WI38 (cell line): ENCODE measurements around the gene COMT.
"Not testable (repeated sequence)": the region's sequence is repeated elsewhere in the genome, so short reads cannot be mapped to it uniquely, and the experiment has no call there.

Experiments
- H3K4me3 ChIP-seq: 2 replicates; pipeline ENCODE4 v1.5.1; 2011; ENCODE audit warnings: low read depth, mild to moderate bottlenecking, control low read depth, low read length
- TF ChIP-seq, protein P1 (sequence below): IDR thresholded peaks from 2 replicates; pipeline ENCODE4 v1.5.1; 2012; ENCODE audit warnings: low read depth, mild to moderate bottlenecking, control low read depth, low read length

COMT gene

DNA sequence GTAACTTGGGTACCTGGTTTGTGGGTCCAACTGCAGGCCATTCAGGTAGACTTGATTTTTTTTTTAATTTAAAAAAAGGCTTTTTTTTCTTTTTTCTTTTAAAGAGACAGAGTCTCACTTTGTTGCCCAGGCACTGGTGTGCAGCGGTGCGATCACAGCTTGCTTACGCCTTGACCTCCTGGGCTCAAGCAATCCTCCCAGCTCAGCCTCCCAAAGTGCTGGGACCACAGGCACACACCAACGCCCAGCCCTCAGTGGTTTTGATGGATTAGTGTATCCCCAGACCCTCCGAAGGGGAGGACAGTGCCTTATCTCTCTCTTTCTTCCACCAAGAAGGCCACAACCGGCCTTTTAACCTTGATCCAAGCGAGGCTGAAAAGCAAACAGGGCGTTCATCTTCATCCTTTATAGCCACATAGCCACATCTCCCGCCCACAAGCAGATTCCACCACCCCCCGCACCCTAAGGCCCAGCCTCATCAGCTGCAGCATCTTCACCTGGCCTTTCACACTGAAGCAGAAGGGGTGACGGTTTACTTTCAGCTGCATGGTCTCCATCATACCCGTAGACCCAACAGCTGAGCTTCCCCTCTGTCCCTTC, 17.6 kb upstream of the COMT start:
- TF ChIP-seq, protein P1, sequence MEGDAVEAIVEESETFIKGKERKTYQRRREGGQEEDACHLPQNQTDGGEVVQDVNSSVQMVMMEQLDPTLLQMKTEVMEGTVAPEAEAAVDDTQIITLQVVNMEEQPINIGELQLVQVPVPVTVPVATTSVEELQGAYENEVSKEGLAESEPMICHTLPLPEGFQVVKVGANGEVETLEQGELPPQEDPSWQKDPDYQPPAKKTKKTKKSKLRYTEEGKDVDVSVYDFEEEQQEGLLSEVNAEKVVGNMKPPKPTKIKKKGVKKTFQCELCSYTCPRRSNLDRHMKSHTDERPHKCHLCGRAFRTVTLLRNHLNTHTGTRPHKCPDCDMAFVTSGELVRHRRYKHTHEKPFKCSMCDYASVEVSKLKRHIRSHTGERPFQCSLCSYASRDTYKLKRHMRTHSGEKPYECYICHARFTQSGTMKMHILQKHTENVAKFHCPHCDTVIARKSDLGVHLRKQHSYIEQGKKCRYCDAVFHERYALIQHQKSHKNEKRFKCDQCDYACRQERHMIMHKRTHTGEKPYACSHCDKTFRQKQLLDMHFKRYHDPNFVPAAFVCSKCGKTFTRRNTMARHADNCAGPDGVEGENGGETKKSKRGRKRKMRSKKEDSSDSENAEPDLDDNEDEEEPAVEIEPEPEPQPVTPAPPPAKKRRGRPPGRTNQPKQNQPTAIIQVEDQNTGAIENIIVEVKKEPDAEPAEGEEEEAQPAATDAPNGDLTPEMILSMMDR = no peak
- H3K4me3 ChIP-seq = no peak overlapping the region

DNA sequence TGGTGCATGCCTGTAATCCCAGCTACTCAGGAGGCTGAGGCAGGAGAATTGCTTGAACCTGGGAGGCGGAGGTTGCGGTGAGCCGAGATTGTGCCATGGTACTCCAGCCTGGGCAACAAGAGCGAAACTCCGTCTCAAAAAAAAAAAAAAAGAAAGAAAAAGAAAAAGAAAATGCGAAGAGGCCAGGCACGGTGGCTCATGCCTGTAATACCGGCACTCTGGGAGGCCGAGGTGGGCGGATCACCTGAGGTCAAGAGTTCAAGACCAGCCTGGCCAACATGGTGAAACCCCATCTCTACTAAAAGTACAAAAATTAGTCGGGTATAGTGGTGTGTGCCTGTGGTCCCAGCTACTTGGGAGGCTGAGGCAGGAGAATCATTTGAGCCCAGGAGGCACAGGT, 15.5 kb upstream of the COMT start:
- not testable (repeated sequence) for H3K4me3 ChIP-seq

DNA sequence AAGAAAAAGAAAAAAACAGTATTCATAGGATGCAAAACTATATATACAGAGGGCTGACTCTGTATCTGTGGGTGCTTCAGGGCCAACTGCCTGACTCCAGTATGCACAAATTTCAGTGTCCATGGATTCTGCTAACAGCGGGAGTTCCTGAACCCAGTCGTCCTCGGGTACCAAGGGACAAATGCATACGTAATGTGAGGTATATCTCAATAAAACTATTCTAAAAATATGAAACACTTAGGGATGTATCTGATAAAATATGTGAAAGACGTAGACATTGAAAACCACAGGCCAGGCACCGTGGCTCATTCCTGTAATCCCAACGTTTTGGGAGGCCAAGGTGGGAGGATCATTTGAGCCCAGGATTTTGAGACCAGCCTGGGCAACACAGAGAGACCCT, 13.9 kb upstream of the COMT start:
- TF ChIP-seq, protein P1 = no peak
- H3K4me3 ChIP-seq = no peak overlapping the region

DNA sequence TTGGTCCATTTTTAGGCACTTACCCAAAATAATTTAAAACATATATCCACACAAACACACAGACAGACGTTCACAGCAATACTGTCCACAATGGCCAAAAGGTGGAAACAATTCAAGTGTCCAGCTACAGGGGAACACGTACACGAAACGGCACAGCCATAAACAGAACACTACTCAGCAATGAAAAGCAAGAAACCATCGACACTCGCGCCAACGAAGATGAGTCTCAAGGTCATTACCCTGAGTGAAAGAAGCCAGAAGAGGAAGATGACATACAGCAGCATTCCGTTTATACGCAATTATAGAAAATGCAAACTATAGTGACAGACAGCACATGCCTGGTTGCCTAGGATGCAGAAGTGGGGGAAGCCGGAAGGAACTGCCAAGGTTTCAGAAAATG, 13.4 kb upstream of the COMT start:
- TF ChIP-seq, protein P1 = no peak
- no peak overlapping the region for H3K4me3 ChIP-seq

DNA sequence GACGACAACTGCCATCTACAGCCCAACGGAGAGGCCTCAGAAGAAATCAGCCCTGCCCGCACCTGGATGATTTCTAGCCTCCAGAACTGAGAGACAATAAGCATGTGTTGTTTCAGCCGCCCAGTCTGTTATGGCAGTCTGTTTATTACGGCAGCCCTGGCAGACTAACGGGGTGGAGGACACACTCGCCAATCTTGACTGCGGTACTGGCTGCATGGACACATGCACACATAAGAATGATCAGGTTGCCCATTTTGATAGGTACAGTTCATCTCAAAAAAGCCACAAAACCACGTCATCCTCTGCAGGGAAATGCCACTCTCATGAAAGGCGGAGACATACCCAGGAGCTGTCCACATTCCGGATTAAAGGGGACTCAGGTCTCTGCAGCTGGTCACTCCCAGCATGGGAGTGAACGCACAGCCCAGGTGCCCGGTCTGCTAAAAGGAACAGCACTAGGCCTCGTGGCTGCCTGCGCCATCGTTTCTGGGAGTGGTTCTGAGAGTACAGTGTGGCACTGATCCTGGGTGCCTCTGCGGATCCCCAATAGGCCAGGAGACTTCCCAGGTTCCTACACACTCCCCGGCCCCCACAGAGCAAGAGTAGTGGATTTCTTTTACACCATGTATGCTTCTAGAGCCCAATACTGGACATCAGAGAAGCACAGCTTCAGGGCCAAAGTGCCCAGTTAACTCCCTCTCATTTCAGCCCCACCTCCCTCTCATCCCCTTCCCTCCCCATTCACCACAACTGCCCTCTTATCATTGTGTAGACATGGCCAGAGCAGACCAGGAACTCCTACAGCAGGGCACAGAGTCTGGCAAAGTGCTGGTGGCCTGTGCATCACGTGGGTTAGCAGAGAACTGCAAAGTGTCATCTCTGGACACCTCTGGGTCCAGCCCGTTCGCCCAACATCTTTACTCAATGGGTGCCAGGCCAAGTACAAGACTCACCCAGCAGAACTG, 11.7 kb upstream of the COMT start:
- no peak overlapping the region for H3K4me3 ChIP-seq
- TF ChIP-seq, protein P1 = no peak

DNA sequence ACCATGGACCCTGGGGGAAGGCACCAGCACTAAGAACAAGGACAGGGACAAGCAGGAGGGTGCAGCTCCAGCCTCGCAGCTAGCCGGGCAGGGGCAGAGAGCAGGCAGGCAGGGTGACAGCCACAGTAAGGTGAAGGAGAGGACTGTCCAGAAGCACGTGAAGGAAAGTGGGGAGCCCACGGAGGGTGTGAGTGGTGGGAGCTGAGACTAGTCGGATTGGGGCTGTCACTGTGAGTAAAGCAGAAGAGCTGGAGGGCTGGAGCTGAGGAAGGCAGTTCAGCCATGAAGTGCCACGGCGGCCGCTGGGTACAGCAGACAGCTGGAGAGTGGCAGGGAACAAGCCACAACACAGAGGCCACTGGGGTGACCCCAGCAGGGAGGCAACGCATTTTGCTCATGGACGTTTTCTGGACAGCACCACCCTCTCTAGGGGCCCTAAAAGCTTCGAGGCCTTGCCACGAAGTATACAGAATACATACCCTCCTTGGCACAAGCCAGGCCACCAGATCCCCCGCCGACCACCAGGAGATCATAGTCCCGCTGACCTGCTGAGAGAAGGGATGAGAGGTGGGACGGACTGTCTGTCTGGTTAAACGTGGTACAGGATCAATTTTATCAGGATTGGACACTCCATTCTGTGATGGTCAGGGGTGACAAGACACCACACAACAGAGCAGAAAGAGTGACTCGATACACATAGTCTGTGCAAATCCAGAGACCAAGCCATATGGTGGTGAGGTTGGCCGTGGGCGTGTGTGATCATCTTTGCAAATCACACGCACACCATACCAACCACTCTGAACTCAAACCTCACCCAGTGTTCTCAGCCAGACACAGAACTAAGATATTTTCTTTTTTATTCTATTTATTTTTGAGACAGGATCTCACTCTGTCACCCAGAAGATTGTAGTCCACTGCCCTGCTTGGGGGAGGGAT, 10.8 kb upstream of the COMT start:
- H3K4me3 ChIP-seq = no peak overlapping the region
- TF ChIP-seq, protein P1 = no peak

DNA sequence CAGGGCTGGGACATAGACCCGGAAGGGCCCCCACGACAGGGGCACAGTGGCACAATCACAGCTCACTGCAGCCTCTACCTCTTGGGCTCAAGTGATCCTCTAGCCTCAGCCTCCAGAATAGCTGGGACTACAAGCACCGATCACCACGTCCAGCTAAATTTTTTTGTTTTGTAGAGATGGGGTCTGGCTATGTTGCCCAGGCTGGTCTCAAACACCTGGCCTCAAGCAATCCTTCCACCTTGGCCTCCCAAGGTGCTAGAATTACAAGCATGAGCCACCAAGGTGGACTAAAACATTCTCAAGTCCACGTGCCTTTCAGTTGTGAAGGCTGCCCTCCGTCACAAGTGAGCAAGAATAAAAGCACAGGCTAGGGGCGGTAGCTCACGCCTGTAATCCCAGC, 10.1 kb upstream of the COMT start:
- no peak overlapping the region for H3K4me3 ChIP-seq
- TF ChIP-seq, protein P1 = no peak
